WI38 (cell line): Measurements from ENCODE around the gene NR0B2.
"Not testable (repeated sequence)": the region's sequence is repeated elsewhere in the genome, so short reads cannot be mapped to it uniquely, and the experiment has no call there.

Experiments used
- H3K4me3 ChIP-seq: 2 replicates; pipeline ENCODE4 v1.5.1; 2011; ENCODE audit warnings: low read depth, mild to moderate bottlenecking, control low read depth, low read length
- CTCF ChIP-seq: IDR thresholded peaks from 2 replicates; pipeline ENCODE4 v1.5.1; 2012; ENCODE audit warnings: low read depth, mild to moderate bottlenecking, control low read depth, low read length

The NR0B2 gene

GRCh38 chr1:26953374-26953773 is 39.6 kb upstream of the NR0B2 start:
- no peak overlapping the region for H3K4me3 ChIP-seq
- no peak for TF ChIP-seq CTCF

- TF ChIP-seq CTCF, result no peak
Measured at GRCh38 chr1:26951821-26952497, 38.2 kb upstream of the NR0B2 start.

GRCh38 chr1:26951216-26951615 is 37.4 kb upstream of the NR0B2 start:
- TF ChIP-seq CTCF, result no peak
- H3K4me3 ChIP-seq, result no peak overlapping the region

More at GRCh38 chr1:26951821-26952497, 38.2 kb upstream of the NR0B2 start:
- no peak overlapping the region for H3K4me3 ChIP-seq

GRCh38 chr1:26950602-26951001 is 36.8 kb upstream of the NR0B2 start:
- H3K4me3 ChIP-seq, result no peak overlapping the region
- no peak for TF ChIP-seq CTCF

- no peak for TF ChIP-seq CTCF
- H3K4me3 ChIP-seq, result no peak overlapping the region
Measured at GRCh38 chr1:26949926-26950319, 36.1 kb upstream of the NR0B2 start.

GRCh38 chr1:26949266-26949925 is 35.6 kb upstream of the NR0B2 start:
- no peak for TF ChIP-seq CTCF
- H3K4me3 ChIP-seq, result no peak overlapping the region

- not testable (repeated sequence) for H3K4me3 ChIP-seq
Measured at GRCh38 chr1:26948725-26949057, 34.9 kb upstream of the NR0B2 start.

- TF ChIP-seq CTCF, result no peak
- no peak overlapping the region for H3K4me3 ChIP-seq
Measured at GRCh38 chr1:26946270-26946669, 32.5 kb upstream of the NR0B2 start.
